Spleen (tissue), 11 donors: ENCODE measurements around the gene HEMK1. TPM values are rescaled to one million over a fixed set of nuclear protein-coding genes. Genes with fewer than 3 reads are reported as not detected.

Experiments
- DNase-seq: peaks from one replicate; pipeline ENCODE4 v3.0.0-alpha.2; 2020
- H3K27ac ChIP-seq, 8 donors: fragments of 200-600 bp; sonication (generic) in 7 of 8; 1 replicate in 4 of 8; 2 replicates in 4 of 8; pipeline versions ENCODE4 v1.5.0 to v1.8.0; 2016 to 2021; ENCODE audit warnings: inconsistent platforms in 4 of 8, mild to moderate bottlenecking in 4 of 8, moderate library complexity in 1 of 8
- H3K27me3 ChIP-seq, 7 donors: fragments of 200-600 bp; sonication (generic) in 6 of 7; replicated peaks in 1 of 7; 1 replicate in 4 of 7; 2 replicates in 3 of 7; pipeline versions ENCODE4 v1.5.0 to v1.8.0; 2016 to 2021; ENCODE audit warnings: inconsistent platforms in 3 of 7, mild to moderate bottlenecking in 1 of 7
- H3K36me3 ChIP-seq, 6 donors: fragments of 200-600 bp; sonication (generic) in 5 of 6; 1 replicate in 4 of 6; 2 replicates in 2 of 6; pipeline versions ENCODE4 v1.5.0 to v1.8.0; 2016 to 2021; ENCODE audit warnings: inconsistent platforms in 2 of 6
- H3K4me1 ChIP-seq, 6 donors: fragments of 200-600 bp; sonication (generic) in 5 of 6; 1 replicate in 3 of 6; 2 replicates in 3 of 6; pipeline versions ENCODE4 v1.5.0 to v1.8.0; 2016 to 2021; ENCODE audit warnings: inconsistent platforms in 3 of 6
- H3K4me3 ChIP-seq, 8 donors: fragments of 200-600 bp; sonication (generic) in 7 of 8; 1 replicate in 4 of 8; 2 replicates in 4 of 8; pipeline versions ENCODE4 v1.5.0 to v1.8.0; 2016 to 2021; ENCODE audit warnings: inconsistent platforms in 4 of 8, mild to moderate bottlenecking in 4 of 8, moderate library complexity in 2 of 8
- H3K9me3 ChIP-seq, 8 donors: fragments of 200-600 bp; sonication (generic) in 7 of 8; 1 replicate in 4 of 8; 2 replicates in 4 of 8; pipeline versions ENCODE4 v1.5.0 to v1.8.0; 2016 to 2021; ENCODE audit warnings: inconsistent platforms in 4 of 8
- CTCF ChIP-seq, 11 experiments: fragments of 200-600 bp in 7 of 11; fragments of 450-650 bp in 4 of 11; sonication (generic) in 4 of 11; IDR thresholded peaks in 8 of 11; conservative IDR thresholded peaks in 3 of 11; 1 replicate in 7 of 11; 2 replicates in 4 of 11; pipeline versions ENCODE4 v1.4.0 to v1.8.0; 2016 to 2021; ENCODE audit warnings: antibody characterized with exemption in 11 of 11, inconsistent platforms in 4 of 11, mild to moderate bottlenecking in 1 of 11
- POLR2A ChIP-seq, 3 donors: fragments of 450-650 bp; IDR thresholded peaks; one replicate each; pipeline ENCODE4 v1.5.1; 2017; ENCODE audit warnings: antibody characterized with exemption in 3 of 3, mild to moderate bottlenecking in 1 of 3
- POLR2AphosphoS5 ChIP-seq, 3 donors: sonication (generic); formaldehyde crosslinking; IDR thresholded peaks; one replicate each; pipeline ENCODE4 v1.5.1; 2017; ENCODE audit warnings: antibody characterized with exemption in 3 of 3
- WGBS, 5 donors: extraction: QIAGEN DNeasy Blood & Tissue Kit in 3 of 5; methylation state at CpG; one replicate each; pipeline versions ENCODE4 v1.1.5 to v1.1.7; 2013 to 2018; 5-methylcytosine and 5-hydroxymethylcytosine counted together
- intact Hi-C: fragments of 100-400 bp; cut with DNase I; formaldehyde crosslinking; loops from one replicate; pipeline ENCODE4 v1.15.0; 2023; ENCODE audit warnings: low total_unique reads
- polyA plus RNA-seq, 3 donors: library from polyadenylated mRNA; stranded (reverse); fragments of 200-250 nt; gene quantifications; one replicate each; pipeline ENCODE4 v1.2.1, GENCODE V29; 2013
- total RNA-seq, 7 donors: library from RNA; depleted of rRNA in 3 of 7; stranded (reverse); fragments of >200 nt in 3 of 7; fragmentation: NEBNext Ultra II Directional in 4 of 7; extraction: Animal tissue kit (Norgen Biotek cat#: 25700) in 4 of 7; gene quantifications; one replicate each; pipeline versions ENCODE4 v1.1.0 to v1.2.1, GENCODE V29; 2016 to 2021
- donor health status: healthy with polysubstance abuse.
- donor health status: DM: no; HTN: no; CAD: no; lungs with moderate emphysema.
- donor health status: DM: no; HTN: no; CAD: no.
- donor health status: Bipolar disorder and iron deficiency.
- donor health status: healthy.
- donor health status: DM: no; HTN: no; CAD: no.
- donor health status: DM: yes; HTN: yes; CAD: no.

HEMK1 gene
- total and polyA plus RNA-seq, 10 donors, result 7.6 to 45.2 (median 20.8) TPM

- Histone ChIP-seq H3K4me3 (peak overlapping the region; percentile 26 to 98 (median 86)), H3K36me3 (peaks cover 0 to 3% (median 0%) of the 10 kb centered on the region in 6 donors), H3K27me3 (no peaks in the 10 kb centered on the region), H3K4me1 (peaks cover 55 to 85% (median 76%) of the 10 kb centered on the region in 6 donors), H3K9me3 (no peaks in the 10 kb centered on the region), H3K27ac (peak overlapping the region; percentile 63 to 97 (median 92))
- TF ChIP-seq POLR2AphosphoS5 (IDR thresholded peaks at IDR 0.05) (peak; percentile 36 to 46 (median 41)), CTCF (IDR thresholded peaks at IDR 0.05 in 8 of 11, conservative IDR thresholded peaks at IDR 0.05 in 3 of 11) (peak; percentile 95 to 98 (median 97)), POLR2A (IDR thresholded peaks at IDR 0.05) (no peak)
- peak; percentile 94 for DNase-seq
- WGBS, 5 donors, result 0 to 1% (median 1%) methylated on average over 24 of the region's 24 CpGs
- intact Hi-C loops, result loop anchor here (5.0 kb wide), 1 partner anchor 766 kb away; no protein-coding TSS in a partner anchor
Measured at GRCh38 chr3:50616003-50616769, 46.9 kb downstream of the HEMK1 start.

- 0 to 1% (median 0%) methylated on average over 6 to 22 of the region's 22 CpGs for WGBS, 5 donors
- peak; percentile 98 for DNase-seq
- intact Hi-C loops, result loop anchor here (5.0 kb wide), 1 partner anchor 766 kb away; no protein-coding TSS in a partner anchor
- Histone ChIP-seq H3K4me3 (peak overlapping the region; percentile 26 to 98 (median 86)), H3K4me1 (peaks cover 55 to 86% (median 77%) of the 10 kb centered on the region in 6 donors), H3K9me3 (no peaks in the 10 kb centered on the region), H3K27me3 (no peaks in the 10 kb centered on the region), H3K36me3 (peaks cover 0 to 9% (median 0%) of the 10 kb centered on the region in 6 donors), H3K27ac (peak overlapping the region; percentile 76 to 97 (median 92))
- TF ChIP-seq CTCF (IDR thresholded peaks at IDR 0.05 in 8 of 11, conservative IDR thresholded peaks at IDR 0.05 in 3 of 11) (no peak), POLR2A (IDR thresholded peaks at IDR 0.05) (no peak), POLR2AphosphoS5 (IDR thresholded peaks at IDR 0.05) (peak in 2 of 3 donors; percentile 68 to 70)
Measured at GRCh38 chr3:50616770-50617095, 47.4 kb downstream of the HEMK1 start.

GRCh38 chr3:50617096-50617791, 47.9 kb downstream of the HEMK1 start, which contains the start of gene MAPKAPK3:
TSS of gene MAPKAPK3 (plus strand) at chr3:50617151. CDS start at chr3:50617566, 415 bp downstream.
- peak; percentile 92 for DNase-seq
- WGBS, 5 donors, result 0 to 1% (median 0%) methylated on average over 25 to 58 of the region's 58 CpGs
- H3K36me3 ChIP-seq, result peaks cover 0 to 14% (median 0%) of the 10 kb centered on the region in 6 donors
- peaks cover 55 to 88% (median 75%) of the 10 kb centered on the region in 6 donors for H3K4me1 ChIP-seq
- H3K4me3 ChIP-seq, result peak within 1 kb of the TSS; percentile 83 to 98 (median 86)
- H3K9me3 ChIP-seq, result no peaks in the 10 kb centered on the region
- H3K27ac ChIP-seq, result peak within 1 kb of the TSS; percentile 76 to 97 (median 92)
- TF ChIP-seq POLR2A (IDR thresholded peaks at IDR 0.05) (no peak), POLR2AphosphoS5 (IDR thresholded peaks at IDR 0.05) (peak in 1 of 3 donors; percentile 74)
- no peaks in the 10 kb centered on the region for H3K27me3 ChIP-seq
- intact Hi-C loops, result loop anchor here (5.0 kb wide), 1 partner anchor 765 kb away; no protein-coding TSS in a partner anchor

- Histone ChIP-seq H3K9me3 (no peaks in the 10 kb centered on the region), H3K27me3 (no peaks in the 10 kb centered on the region), H3K27ac (peak overlapping the region; percentile 76 to 97 (median 92)), H3K36me3 (peaks cover 0 to 21% (median 0%) of the 10 kb centered on the region in 6 donors), H3K4me1 (peaks cover 51 to 88% (median 73%) of the 10 kb centered on the region in 6 donors), H3K4me3 (peak overlapping the region; percentile 83 to 98 (median 86))
- intact Hi-C loops, result loop anchor here (5.0 kb wide), 1 partner anchor 764 kb away; no protein-coding TSS in a partner anchor
- DNase-seq, result no peak
- no peak for TF ChIP-seq POLR2A (IDR thresholded peaks at IDR 0.05)
- TF ChIP-seq CTCF (IDR thresholded peaks at IDR 0.05 in 8 of 11, conservative IDR thresholded peaks at IDR 0.05 in 3 of 11), result no peak
- TF ChIP-seq POLR2AphosphoS5 (IDR thresholded peaks at IDR 0.05), result no peak
- WGBS, 5 donors, result 20 to 36% (median 31%) methylated on average over 2 to 6 of the region's 6 CpGs
Measured at GRCh38 chr3:50617911-50618481, 48.7 kb downstream of the HEMK1 start.
